ENCODE data around the gene MALAT1. TPM values are rescaled to one million over a fixed set of nuclear protein-coding genes. Genes with fewer than 3 reads are reported as not detected.
A peak's percentile ranks its signal among the peaks of the same experiment; 100 is the strongest.

The MALAT1 gene
- total and polyA plus RNA-seq, 2 of the 13 experiments (the other 11 are each of a cell fraction or from before 2014, with no cell fraction given): 143 to 1,237 TPM

DNA sequence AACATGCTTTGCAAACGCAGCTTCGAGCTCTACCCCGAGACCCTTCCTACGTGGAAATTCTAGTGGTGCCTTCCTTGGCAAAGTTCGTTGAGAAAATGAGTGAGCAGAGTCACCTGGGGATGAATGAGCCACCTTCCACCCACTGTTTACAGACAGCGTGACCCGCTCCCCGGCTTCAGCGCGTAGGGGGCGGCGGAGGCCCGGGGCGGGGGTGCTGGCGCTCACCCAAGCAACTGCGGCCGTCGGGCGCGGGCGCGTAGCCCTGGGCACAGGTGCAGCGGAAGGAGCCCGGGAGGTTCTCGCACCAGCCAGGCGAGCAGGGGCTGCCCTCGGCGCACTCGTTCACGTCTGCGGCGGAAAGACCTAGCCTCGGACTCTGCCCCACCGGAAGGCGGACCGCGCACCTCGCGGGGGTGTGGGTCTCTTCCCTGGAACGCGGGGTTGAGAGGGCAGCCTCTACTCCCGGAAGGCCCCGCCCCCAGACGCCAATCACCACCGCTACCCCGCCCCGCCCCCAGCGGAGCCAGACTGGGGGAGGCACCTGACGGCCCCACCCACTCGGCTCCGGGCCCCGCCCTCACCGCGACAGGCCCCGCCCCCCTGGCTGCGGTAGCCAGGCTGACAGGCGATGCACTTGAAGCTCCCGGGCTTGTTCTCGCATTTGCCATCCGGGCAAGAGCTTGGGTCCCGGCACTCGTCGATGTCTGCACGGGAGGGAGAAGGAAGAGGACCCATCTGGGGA is 47.5 kb downstream of the MALAT1 start (continued):
- TF ChIP-seq, protein P1, sequence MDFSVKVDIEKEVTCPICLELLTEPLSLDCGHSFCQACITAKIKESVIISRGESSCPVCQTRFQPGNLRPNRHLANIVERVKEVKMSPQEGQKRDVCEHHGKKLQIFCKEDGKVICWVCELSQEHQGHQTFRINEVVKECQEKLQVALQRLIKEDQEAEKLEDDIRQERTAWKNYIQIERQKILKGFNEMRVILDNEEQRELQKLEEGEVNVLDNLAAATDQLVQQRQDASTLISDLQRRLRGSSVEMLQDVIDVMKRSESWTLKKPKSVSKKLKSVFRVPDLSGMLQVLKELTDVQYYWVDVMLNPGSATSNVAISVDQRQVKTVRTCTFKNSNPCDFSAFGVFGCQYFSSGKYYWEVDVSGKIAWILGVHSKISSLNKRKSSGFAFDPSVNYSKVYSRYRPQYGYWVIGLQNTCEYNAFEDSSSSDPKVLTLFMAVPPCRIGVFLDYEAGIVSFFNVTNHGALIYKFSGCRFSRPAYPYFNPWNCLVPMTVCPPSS (IDR thresholded peaks at IDR 0.05): no peak
- peak; percentile 34; the same call in 1 of the 2 replicates for TF ChIP-seq GATAD2A (CRISPR knock-in tag; IDR thresholded peaks at IDR 0.05)
- 0 out of 2 replicates have a peak, but pooled peaks have one; percentile 19 for TF ChIP-seq PPARG (CRISPR knock-in tag; conservative IDR thresholded peaks at IDR 0.05)
- TF ChIP-seq, protein P2, sequence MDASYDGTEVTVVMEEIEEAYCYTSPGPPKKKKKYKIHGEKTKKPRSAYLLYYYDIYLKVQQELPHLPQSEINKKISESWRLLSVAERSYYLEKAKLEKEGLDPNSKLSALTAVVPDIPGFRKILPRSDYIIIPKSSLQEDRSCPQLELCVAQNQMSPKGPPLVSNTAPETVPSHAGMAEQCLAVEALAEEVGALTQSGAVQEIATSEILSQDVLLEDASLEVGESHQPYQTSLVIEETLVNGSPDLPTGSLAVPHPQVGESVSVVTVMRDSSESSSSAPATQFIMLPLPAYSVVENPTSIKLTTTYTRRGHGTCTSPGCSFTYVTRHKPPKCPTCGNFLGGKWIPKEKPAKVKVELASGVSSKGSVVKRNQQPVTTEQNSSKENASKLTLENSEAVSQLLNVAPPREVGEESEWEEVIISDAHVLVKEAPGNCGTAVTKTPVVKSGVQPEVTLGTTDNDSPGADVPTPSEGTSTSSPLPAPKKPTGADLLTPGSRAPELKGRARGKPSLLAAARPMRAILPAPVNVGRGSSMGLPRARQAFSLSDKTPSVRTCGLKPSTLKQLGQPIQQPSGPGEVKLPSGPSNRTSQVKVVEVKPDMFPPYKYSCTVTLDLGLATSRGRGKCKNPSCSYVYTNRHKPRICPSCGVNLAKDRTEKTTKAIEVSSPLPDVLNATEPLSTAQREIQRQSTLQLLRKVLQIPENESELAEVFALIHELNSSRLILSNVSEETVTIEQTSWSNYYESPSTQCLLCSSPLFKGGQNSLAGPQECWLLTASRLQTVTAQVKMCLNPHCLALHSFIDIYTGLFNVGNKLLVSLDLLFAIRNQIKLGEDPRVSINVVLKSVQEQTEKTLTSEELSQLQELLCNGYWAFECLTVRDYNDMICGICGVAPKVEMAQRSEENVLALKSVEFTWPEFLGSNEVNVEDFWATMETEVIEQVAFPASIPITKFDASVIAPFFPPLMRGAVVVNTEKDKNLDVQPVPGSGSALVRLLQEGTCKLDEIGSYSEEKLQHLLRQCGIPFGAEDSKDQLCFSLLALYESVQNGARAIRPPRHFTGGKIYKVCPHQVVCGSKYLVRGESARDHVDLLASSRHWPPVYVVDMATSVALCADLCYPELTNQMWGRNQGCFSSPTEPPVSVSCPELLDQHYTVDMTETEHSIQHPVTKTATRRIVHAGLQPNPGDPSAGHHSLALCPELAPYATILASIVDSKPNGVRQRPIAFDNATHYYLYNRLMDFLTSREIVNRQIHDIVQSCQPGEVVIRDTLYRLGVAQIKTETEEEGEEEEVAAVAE (CRISPR knock-in tag; IDR thresholded peaks at IDR 0.05; ENCODE audit: borderline replicate concordance): no peak
- no peak for TF ChIP-seq MZF1 (CRISPR knock-in tag; IDR thresholded peaks at IDR 0.05; ENCODE audit: borderline replicate concordance)
- TF ChIP-seq ZSCAN25 (CRISPR knock-in tag; IDR thresholded peaks at IDR 0.05): peak; percentile 54; the same call in 1 of the 2 replicates
- peak; percentile 29; the same call in 1 of the 2 replicates for TF ChIP-seq SPEN (CRISPR knock-in tag; IDR thresholded peaks at IDR 0.05; ENCODE audit: low read depth)
- peak; percentile 65 for TF ChIP-seq GABPA (IDR thresholded peaks at IDR 0.05; ENCODE audit: low read depth, low read length)
- peak; percentile 79 for TF ChIP-seq GABPA (CRISPR knock-in tag; IDR thresholded peaks at IDR 0.05; ENCODE audit: low read depth)
- TF ChIP-seq ZNF496 (CRISPR knock-in tag; IDR thresholded peaks at IDR 0.05; ENCODE audit: insufficient replicate concordance): no peak
- TF ChIP-seq TBX2 (CRISPR knock-in tag; IDR thresholded peaks at IDR 0.05; ENCODE audit: borderline replicate concordance): peak; percentile 34; the same call in 1 of the 2 replicates
- TF ChIP-seq, protein P3, sequence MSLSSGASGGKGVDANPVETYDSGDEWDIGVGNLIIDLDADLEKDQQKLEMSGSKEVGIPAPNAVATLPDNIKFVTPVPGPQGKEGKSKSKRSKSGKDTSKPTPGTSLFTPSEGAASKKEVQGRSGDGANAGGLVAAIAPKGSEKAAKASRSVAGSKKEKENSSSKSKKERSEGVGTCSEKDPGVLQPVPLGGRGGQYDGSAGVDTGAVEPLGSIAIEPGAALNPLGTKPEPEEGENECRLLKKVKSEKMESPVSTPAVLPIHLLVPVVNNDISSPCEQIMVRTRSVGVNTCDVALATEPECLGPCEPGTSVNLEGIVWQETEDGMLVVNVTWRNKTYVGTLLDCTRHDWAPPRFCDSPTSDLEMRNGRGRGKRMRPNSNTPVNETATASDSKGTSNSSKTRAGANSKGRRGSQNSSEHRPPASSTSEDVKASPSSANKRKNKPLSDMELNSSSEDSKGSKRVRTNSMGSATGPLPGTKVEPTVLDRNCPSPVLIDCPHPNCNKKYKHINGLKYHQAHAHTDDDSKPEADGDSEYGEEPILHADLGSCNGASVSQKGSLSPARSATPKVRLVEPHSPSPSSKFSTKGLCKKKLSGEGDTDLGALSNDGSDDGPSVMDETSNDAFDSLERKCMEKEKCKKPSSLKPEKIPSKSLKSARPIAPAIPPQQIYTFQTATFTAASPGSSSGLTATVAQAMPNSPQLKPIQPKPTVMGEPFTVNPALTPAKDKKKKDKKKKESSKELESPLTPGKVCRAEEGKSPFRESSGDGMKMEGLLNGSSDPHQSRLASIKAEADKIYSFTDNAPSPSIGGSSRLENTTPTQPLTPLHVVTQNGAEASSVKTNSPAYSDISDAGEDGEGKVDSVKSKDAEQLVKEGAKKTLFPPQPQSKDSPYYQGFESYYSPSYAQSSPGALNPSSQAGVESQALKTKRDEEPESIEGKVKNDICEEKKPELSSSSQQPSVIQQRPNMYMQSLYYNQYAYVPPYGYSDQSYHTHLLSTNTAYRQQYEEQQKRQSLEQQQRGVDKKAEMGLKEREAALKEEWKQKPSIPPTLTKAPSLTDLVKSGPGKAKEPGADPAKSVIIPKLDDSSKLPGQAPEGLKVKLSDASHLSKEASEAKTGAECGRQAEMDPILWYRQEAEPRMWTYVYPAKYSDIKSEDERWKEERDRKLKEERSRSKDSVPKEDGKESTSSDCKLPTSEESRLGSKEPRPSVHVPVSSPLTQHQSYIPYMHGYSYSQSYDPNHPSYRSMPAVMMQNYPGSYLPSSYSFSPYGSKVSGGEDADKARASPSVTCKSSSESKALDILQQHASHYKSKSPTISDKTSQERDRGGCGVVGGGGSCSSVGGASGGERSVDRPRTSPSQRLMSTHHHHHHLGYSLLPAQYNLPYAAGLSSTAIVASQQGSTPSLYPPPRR (CRISPR knock-in tag; IDR thresholded peaks at IDR 0.05; ENCODE audit: borderline replicate concordance): no peak
- TF ChIP-seq HHEX (CRISPR knock-in tag; IDR thresholded peaks at IDR 0.05): no peak
- no peak for TF ChIP-seq SP2 (CRISPR knock-in tag; IDR thresholded peaks at IDR 0.05)
- TF ChIP-seq ZKSCAN1 (IDR thresholded peaks at IDR 0.05; ENCODE audit: low read length): no peak
- peak; percentile 52; the same call in 1 of the 2 replicates for TF ChIP-seq BCL6 (CRISPR knock-in tag; IDR thresholded peaks at IDR 0.05)
- TF ChIP-seq, protein P4, sequence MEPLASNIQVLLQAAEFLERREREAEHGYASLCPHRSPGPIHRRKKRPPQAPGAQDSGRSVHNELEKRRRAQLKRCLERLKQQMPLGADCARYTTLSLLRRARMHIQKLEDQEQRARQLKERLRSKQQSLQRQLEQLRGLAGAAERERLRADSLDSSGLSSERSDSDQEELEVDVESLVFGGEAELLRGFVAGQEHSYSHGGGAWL (CRISPR knock-in tag; IDR thresholded peaks at IDR 0.05): no peak; the same call in 1 of the 2 replicates
- TF ChIP-seq SP5 (CRISPR knock-in tag; IDR thresholded peaks at IDR 0.05; ENCODE audit: borderline replicate concordance, low read depth): peak; percentile 85; the same call in 1 of the 2 replicates
- TF ChIP-seq ZNF510 (CRISPR knock-in tag; IDR thresholded peaks at IDR 0.05; ENCODE audit: low read depth): no peak

Data from HepG2 (cell line).